K562 (cell line): ENCODE results near the gene NAA80. TPM values are rescaled to one million over a fixed set of nuclear protein-coding genes. Genes with fewer than 3 reads are reported as not detected.

ENCODE experiments used
- ARID2 ChIP-seq: fragments of 450-650 bp; IDR thresholded peaks from 2 replicates; pipeline ENCODE4 v1.6.1; 2017; ENCODE audit warnings: antibody characterized with exemption, mild to moderate bottlenecking
- CCAR2 ChIP-seq: fragments of 200-400 bp; formaldehyde crosslinking; IDR thresholded peaks from 2 replicates; pipeline ENCODE4 v1.6.1; 2017; ENCODE audit warnings: mild to moderate bottlenecking, low read depth, low read length
- DIDO1 ChIP-seq: fragments of 450-650 bp; IDR thresholded peaks from 2 replicates; pipeline ENCODE4 v1.6.1; 2016; ENCODE audit warnings: low read depth, missing biosample characterization, missing genetic modification characterization
- HNRNPK ChIP-seq: fragments of 200-400 bp; formaldehyde crosslinking; IDR thresholded peaks from one replicate; pipeline ENCODE4 v1.6.1; 2018; ENCODE audit warnings: mild to moderate bottlenecking, low read depth, low read length; ENCODE audit not compliant: poor library complexity, severe bottlenecking
- MCM2 ChIP-seq: fragments of 450-650 bp; IDR thresholded peaks from 2 replicates; pipeline ENCODE4 v1.6.1; 2017; ENCODE audit warnings: low read depth, mild to moderate bottlenecking
- NELFE ChIP-seq: IDR thresholded peaks from 2 replicates; pipeline ENCODE4 v1.6.1; 2011; ENCODE audit warnings: mild to moderate bottlenecking; ENCODE audit not compliant: insufficient read depth, insufficient read length
- POLR2AphosphoS5 ChIP-seq: IDR thresholded peaks from 2 replicates; pipeline ENCODE4 v1.6.1; 2011; ENCODE audit warnings: mild to moderate bottlenecking, low read depth, low read length, moderate library complexity; ENCODE audit not compliant: control insufficient read depth, insufficient read depth
- POLR2G ChIP-seq: fragments of 200-400 bp; formaldehyde crosslinking; IDR thresholded peaks from 2 replicates; pipeline ENCODE4 v1.6.1; 2017; ENCODE audit warnings: low read depth, mild to moderate bottlenecking, antibody characterized with exemption, low read length, moderate library complexity
- TAF9B ChIP-seq: fragments of 450-650 bp; IDR thresholded peaks from 2 replicates; pipeline ENCODE4 v1.6.1; 2018; ENCODE audit warnings: mild to moderate bottlenecking; ENCODE audit not compliant: partially characterized antibody
- TEAD1 ChIP-seq, 2 experiments: fragments of 450-650 bp in 1 of 2; sonication (generic) in 1 of 2; formaldehyde crosslinking; IDR thresholded peaks; 2 replicates each; pipeline versions ENCODE4 v1.4.0 to v1.8.0; 2020 to 2022; ENCODE audit warnings: mild to moderate bottlenecking in 2 of 2, missing genetic modification reagents in 1 of 2
- TGIF2 ChIP-seq: sonication (generic); formaldehyde crosslinking; IDR thresholded peaks from 2 replicates; pipeline ENCODE4 v1.8.1; 2022; ENCODE audit warnings: mild to moderate bottlenecking, missing genetic modification reagents, moderate library complexity
- ZNF124 ChIP-seq: sonication (generic); formaldehyde crosslinking; IDR thresholded peaks from 2 replicates; pipeline ENCODE4 v1.8.1; 2022; ENCODE audit warnings: missing genetic modification reagents
- ZNF316 ChIP-seq: fragments of 450-650 bp; IDR thresholded peaks from 2 replicates; pipeline ENCODE4 v1.6.1; 2016
- ZNF586 ChIP-seq: fragments of 450-650 bp; formaldehyde crosslinking; conservative IDR thresholded peaks from 2 replicates; pipeline ENCODE4 v1.4.0; 2020; ENCODE audit warnings: mild to moderate bottlenecking, moderate library complexity
- ZNF589 ChIP-seq: fragments of 200-800 bp; sonication (Bioruptor generic); IDR thresholded peaks from 2 replicates; pipeline ENCODE4 v1.6.1; 2016; ENCODE audit warnings: low read depth, missing genetic modification characterization, missing compliant biosample characterization
- ZNF696 ChIP-seq: fragments of 250-450 bp; sonication (Bioruptor Pico); conservative IDR thresholded peaks from 2 replicates; pipeline ENCODE4 v1.4.0; 2020; ENCODE audit warnings: mild to moderate bottlenecking, moderate library complexity
- polyA plus RNA-seq, 8 experiments: library from polyadenylated mRNA; depleted of rRNA in 4 of 8; stranded (reverse) in 5 of 8; unstranded in 3 of 8; fragments of >200 nt; fragmentation: Nextera tagmentation in 2 of 8; fragmentation: Illumina TruSeq in 1 of 8; extraction: Ambion mirVana in 2 of 8; extraction: Trizol in 1 of 8; gene quantifications; 2 replicates each; pipeline versions ENCODE4 v1.2.1 to v1.2.3, GENCODE V29; 2011 to 2014; ENCODE audit warnings: inconsistent platforms in 1 of 8, missing spikeins in 1 of 8
- total RNA-seq, 7 experiments: library from RNA; depleted of rRNA in 6 of 7; stranded (reverse); fragments of >200 nt in 6 of 7; fragmentation: Illumina TruSeq in 2 of 7; extraction: Trizol in 2 of 7; gene quantifications; 2 replicates each; pipeline versions ENCODE4 v1.2.1 to v1.2.3, GENCODE V29; 2011 to 2021; ENCODE audit warnings: low replicate concordance in 1 of 7
- TF ChIP-seq, protein P1 (sequence below): fragments of 450-650 bp; conservative IDR thresholded peaks from 2 replicates; pipeline ENCODE4 v1.6.1; 2016; ENCODE audit warnings: missing genetic modification characterization, low read depth, mild to moderate bottlenecking, missing compliant biosample characterization, moderate library complexity
- TF ChIP-seq, protein P2 (sequence below): sonication (generic); formaldehyde crosslinking; IDR thresholded peaks from 2 replicates; pipeline ENCODE4 v1.8.0; 2022; ENCODE audit warnings: mild to moderate bottlenecking, missing genetic modification reagents
- TF ChIP-seq, protein P3 (sequence below): fragments of 250-450 bp; sonication (Bioruptor Pico); IDR thresholded peaks from 2 replicates; pipeline ENCODE4 v1.8.0; 2022; ENCODE audit warnings: moderate library complexity, mild to moderate bottlenecking, inconsistent platforms

The NAA80 gene
- total and polyA plus RNA-seq, 9 of the 15 experiments (the other 6 are each of a cell fraction or from before 2014, with no cell fraction given): 0.82 to 24.0 (median 8.6) TPM

DNA sequence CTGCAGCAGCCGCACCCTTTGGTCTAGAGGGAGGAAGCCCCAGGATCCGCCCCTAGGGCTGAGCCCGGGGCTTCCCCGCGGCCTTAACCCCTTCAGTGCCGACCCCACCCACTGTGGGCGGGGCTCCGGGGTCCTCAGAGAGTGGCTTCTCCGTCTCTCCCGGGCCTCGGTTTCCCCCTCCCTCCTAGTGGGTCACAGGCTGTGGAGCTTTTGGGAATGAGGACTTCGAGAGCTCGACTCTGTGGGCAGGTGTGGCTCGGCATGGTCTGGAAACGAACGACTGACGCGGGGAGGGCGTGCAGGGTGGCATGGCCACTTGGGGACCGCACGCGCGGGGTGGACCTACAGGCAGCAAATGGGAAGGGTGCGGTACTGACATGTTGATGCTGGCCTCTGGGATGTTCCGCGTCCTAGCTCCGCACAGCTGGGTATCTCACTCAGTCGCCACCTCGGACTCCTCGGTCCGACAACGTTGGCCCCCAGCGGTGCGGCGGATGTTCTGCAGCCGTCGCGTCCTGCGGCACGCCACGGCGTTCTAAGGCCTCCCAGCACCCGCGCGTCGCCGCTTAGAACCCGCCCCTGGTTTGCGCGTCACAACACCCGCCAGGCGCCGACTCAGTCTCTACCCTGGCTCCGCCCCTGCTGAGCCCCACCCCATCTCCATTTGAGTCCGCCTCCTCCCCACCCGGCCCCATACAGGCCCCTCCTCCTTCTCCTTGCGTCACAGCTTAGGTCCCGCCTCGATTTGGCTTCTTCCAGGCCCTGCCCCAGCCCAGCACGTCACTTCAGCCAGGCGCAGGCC, at the start of gene NAA80, which contains the start of gene HYAL3 (continued):
- TF ChIP-seq ZNF124 (CRISPR knock-in tag): no peak
- TF ChIP-seq ZNF589 (CRISPR knock-in tag): no peak
- TF ChIP-seq, protein P1, sequence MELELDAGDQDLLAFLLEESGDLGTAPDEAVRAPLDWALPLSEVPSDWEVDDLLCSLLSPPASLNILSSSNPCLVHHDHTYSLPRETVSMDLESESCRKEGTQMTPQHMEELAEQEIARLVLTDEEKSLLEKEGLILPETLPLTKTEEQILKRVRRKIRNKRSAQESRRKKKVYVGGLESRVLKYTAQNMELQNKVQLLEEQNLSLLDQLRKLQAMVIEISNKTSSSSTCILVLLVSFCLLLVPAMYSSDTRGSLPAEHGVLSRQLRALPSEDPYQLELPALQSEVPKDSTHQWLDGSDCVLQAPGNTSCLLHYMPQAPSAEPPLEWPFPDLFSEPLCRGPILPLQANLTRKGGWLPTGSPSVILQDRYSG (tag): no peak
- TF ChIP-seq NELFE: no peak
- TF ChIP-seq ZNF586 (CRISPR knock-in tag): no peak
- no peak; a peak in 1 of 4 replicates for TF ChIP-seq TEAD1 (CRISPR knock-in tag; IDR thresholded peaks at IDR 0.05)
- peak; percentile 18 for TF ChIP-seq TAF9B
- TF ChIP-seq, protein P2, sequence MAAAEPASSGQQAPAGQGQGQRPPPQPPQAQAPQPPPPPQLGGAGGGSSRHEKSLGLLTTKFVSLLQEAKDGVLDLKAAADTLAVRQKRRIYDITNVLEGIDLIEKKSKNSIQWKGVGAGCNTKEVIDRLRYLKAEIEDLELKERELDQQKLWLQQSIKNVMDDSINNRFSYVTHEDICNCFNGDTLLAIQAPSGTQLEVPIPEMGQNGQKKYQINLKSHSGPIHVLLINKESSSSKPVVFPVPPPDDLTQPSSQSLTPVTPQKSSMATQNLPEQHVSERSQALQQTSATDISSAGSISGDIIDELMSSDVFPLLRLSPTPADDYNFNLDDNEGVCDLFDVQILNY: no peak
- no peak for TF ChIP-seq CCAR2
- no peak for TF ChIP-seq ZNF696 (CRISPR knock-in tag)
- TF ChIP-seq ARID2: no peak
- no peak for TF ChIP-seq ZNF316
- TF ChIP-seq DIDO1 (tag): 0 out of 2 replicates have a peak, but pooled peaks have one; percentile 27
- TF ChIP-seq POLR2G: peak; percentile 88
- TF ChIP-seq, protein P3, sequence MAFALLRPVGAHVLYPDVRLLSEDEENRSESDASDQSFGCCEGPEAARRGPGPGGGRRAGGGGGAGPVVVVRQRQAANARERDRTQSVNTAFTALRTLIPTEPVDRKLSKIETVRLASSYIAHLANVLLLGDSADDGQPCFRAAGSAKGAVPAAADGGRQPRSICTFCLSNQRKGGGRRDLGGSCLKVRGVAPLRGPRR (CRISPR knock-in tag): no peak
- 0 out of 2 replicates have a peak, but pooled peaks have one; percentile 15 for TF ChIP-seq POLR2AphosphoS5
- TF ChIP-seq MCM2: no peak
- TF ChIP-seq TGIF2: no peak
- TF ChIP-seq HNRNPK: no peak
